ENCODE measurements around the gene AKAP13.
"Not testable (repeated sequence)": the region's sequence is repeated elsewhere in the genome, so short reads cannot be mapped to it uniquely, and the experiment has no call there.

Gene AKAP13

GRCh38 chr15:85414495-85414894 is 34.1 kb downstream of the AKAP13 start:
- no peak for DNase-seq

- no peak for DNase-seq
These were observed 34.6 kb downstream of the AKAP13 start for GRCh38 chr15:85414991-85415390.

- no peak for DNase-seq
These were observed 35.4 kb downstream of the AKAP13 start for GRCh38 chr15:85415783-85416182.

GRCh38 chr15:85417276-85417675 is 36.9 kb downstream of the AKAP13 start:
- DNase-seq: no peak

GRCh38 chr15:85419161-85419560 is 38.8 kb downstream of the AKAP13 start:
- DNase-seq: no peak

- DNase-seq: no peak
These were observed 40.9 kb downstream of the AKAP13 start for GRCh38 chr15:85421116-85421925.

GRCh38 chr15:85422607-85423006 is 42.2 kb downstream of the AKAP13 start:
- no peak for DNase-seq

GRCh38 chr15:85423256-85423655 is 42.9 kb downstream of the AKAP13 start:
- DNase-seq: no peak

- DNase-seq: no peak
These were observed 43.8 kb downstream of the AKAP13 start for GRCh38 chr15:85424154-85424553.

GRCh38 chr15:85426481-85426880 is 46.1 kb downstream of the AKAP13 start:
- DNase-seq: no peak

- no peak for DNase-seq
These were observed 47.1 kb downstream of the AKAP13 start for GRCh38 chr15:85427286-85428028.

GRCh38 chr15:85429522-85429921 is 49.1 kb downstream of the AKAP13 start:
- no peak for DNase-seq

- DNase-seq: no peak
These were observed 50.2 kb downstream of the AKAP13 start for GRCh38 chr15:85430406-85431204.

- DNase-seq: no peak
These were observed 59.6 kb downstream of the AKAP13 start for GRCh38 chr15:85439996-85440395.

GRCh38 chr15:85440451-85440850 is 60.0 kb downstream of the AKAP13 start:
- no peak for DNase-seq

- not testable (repeated sequence) for DNase-seq
These were observed 61.5 kb downstream of the AKAP13 start for GRCh38 chr15:85441854-85442253.

- no peak for DNase-seq
These were observed 62.6 kb downstream of the AKAP13 start for GRCh38 chr15:85443046-85443445.

GRCh38 chr15:85443593-85444087 is 63.2 kb downstream of the AKAP13 start:
- peak; percentile 53 for DNase-seq

- DNase-seq: no peak
These were observed 63.8 kb downstream of the AKAP13 start for GRCh38 chr15:85444122-85444745.

- DNase-seq: no peak
These were observed 65.0 kb downstream of the AKAP13 start for GRCh38 chr15:85445361-85445760.

GRCh38 chr15:85451099-85451700 is 70.8 kb downstream of the AKAP13 start:
- no peak for DNase-seq

- no peak for DNase-seq
These were observed 72.0 kb downstream of the AKAP13 start for GRCh38 chr15:85452436-85452835.
